Fibroblast of mammary gland (primary cell): ENCODE measurements around the gene TBCB.
"Not testable (repeated sequence)": the region's sequence is repeated elsewhere in the genome, so short reads cannot be mapped to it uniquely, and the experiment has no call there.

Source experiments
- DNase-seq: peaks from one replicate; pipeline ENCODE4 v3.0.0-alpha.2; 2010; ENCODE audit warnings: low read depth
- H3K4me3 ChIP-seq: 2 replicates; pipeline ENCODE4 v1.5.1; 2011; ENCODE audit warnings: low read depth, mild to moderate bottlenecking, low read length, moderate library complexity; ENCODE audit not compliant: control insufficient read depth
- TF ChIP-seq, protein P1 (sequence below): conservative IDR thresholded peaks from 2 replicates; pipeline ENCODE4 v1.5.1; 2011; ENCODE audit warnings: low read depth, low read length, inconsistent platforms; ENCODE audit not compliant: control insufficient read depth, insufficient read depth

The TBCB gene, protein sequence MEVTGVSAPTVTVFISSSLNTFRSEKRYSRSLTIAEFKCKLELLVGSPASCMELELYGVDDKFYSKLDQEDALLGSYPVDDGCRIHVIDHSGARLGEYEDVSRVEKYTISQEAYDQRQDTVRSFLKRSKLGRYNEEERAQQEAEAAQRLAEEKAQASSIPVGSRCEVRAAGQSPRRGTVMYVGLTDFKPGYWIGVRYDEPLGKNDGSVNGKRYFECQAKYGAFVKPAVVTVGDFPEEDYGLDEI

DNA sequence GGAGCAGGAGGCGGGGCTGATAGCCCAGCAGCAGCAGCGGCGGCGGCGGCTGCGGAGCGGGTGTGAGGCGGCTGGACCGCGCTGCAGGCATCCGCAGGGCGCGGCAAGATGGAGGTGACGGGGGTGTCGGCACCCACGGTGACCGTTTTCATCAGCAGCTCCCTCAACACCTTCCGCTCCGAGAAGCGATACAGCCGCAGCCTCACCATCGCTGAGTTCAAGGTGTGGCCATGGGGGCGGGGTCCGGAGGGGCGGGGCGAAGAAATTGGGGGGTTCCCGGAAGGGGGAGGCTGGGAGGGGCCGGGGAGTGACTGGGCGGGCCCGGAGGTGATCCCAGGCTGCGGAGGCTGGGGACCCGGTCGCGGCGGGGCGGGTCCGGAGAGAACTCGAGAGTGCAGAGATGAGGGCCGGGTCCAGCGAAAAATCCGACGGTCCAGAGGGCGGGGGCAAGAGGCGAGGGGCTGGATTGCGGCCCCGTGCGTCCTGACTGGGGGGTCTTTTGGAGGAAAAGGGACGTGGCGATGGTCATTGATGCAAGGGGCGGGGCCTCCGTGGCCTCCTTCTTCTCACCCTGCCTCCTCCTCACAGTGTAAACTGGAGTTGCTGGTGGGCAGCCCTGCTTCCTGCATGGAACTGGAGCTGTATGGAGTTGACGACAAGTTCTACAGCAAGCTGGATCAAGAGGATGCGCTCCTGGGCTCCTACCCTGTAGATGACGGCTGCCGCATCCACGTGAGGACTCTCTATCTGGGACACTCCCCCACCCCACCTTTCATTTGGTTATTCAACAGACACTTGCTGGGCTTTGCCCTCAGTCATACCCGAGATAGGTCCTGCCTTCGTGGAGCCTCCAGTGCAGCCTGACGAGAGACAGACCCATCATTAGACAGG is at the start of gene TBCB:
TBCB (plus strand) TSS at position 16 of the 891 bp plus-strand sequence; CDS start at position 109, 93 bp downstream.
- peak; percentile 31 for DNase-seq
- TF ChIP-seq, protein P1, sequence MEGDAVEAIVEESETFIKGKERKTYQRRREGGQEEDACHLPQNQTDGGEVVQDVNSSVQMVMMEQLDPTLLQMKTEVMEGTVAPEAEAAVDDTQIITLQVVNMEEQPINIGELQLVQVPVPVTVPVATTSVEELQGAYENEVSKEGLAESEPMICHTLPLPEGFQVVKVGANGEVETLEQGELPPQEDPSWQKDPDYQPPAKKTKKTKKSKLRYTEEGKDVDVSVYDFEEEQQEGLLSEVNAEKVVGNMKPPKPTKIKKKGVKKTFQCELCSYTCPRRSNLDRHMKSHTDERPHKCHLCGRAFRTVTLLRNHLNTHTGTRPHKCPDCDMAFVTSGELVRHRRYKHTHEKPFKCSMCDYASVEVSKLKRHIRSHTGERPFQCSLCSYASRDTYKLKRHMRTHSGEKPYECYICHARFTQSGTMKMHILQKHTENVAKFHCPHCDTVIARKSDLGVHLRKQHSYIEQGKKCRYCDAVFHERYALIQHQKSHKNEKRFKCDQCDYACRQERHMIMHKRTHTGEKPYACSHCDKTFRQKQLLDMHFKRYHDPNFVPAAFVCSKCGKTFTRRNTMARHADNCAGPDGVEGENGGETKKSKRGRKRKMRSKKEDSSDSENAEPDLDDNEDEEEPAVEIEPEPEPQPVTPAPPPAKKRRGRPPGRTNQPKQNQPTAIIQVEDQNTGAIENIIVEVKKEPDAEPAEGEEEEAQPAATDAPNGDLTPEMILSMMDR: no peak
- H3K4me3 ChIP-seq: peak within 1 kb of the TSS; percentile 92

DNA sequence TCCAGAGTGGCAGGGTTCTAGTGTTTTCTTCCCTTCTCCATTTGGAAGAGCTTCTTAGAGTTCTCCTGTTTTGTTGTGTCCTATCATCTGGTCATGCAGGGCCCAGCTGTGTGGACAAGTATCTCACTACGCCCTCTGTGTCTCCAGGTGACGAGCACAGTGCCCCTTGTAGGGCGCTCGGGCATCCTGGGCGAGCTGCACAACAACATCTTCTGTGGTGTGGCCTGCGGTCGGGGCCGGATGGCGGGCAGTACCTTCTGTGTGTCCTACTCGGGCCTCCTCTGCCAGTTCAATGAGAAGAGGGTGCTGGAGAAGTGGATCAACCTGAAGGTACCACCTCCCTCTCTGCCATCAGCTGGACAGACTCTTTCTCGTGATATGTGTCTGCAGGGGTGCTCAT is 47.6 kb upstream of the TBCB start:
- TF ChIP-seq, protein P1: no peak
- DNase-seq: no peak

DNA sequence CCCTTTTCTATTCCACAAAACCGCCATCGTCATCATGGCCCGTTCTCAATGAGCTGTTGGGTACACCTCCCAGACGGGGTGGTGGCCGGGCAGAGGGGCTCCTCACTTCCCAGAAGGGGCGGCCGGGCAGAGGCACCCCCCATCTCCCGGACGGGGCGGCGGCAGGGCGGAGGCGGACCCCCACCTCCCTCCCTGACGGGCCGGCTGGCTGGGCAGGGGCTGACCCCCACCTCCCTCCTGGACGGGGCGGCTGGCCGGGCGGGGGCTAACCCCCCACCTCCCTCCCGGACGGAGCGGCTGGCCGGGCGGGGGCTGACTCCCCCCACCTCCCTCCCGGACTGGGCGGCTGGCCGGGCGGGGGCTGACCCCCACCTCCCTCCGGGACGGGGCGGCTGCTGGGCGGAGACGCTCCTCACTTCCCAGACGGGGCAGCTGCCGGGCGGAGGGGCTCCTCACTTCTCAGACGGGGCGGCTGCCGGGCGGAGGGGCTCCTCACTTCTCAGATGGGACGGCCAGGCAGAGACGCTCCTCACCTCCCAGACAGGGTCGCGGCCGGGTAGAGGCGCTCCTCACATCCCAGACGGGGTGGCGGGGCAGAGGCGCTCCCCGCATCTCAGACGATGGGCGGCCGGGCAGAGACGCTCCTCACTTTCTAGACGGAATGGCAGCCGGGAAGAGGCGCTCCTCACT is 46.3 kb upstream of the TBCB start:
- not testable (repeated sequence) for DNase-seq, H3K4me3 ChIP-seq

More for the DNA sequence above, 47.6 kb upstream of the TBCB start:
- no peak overlapping the region for H3K4me3 ChIP-seq

DNA sequence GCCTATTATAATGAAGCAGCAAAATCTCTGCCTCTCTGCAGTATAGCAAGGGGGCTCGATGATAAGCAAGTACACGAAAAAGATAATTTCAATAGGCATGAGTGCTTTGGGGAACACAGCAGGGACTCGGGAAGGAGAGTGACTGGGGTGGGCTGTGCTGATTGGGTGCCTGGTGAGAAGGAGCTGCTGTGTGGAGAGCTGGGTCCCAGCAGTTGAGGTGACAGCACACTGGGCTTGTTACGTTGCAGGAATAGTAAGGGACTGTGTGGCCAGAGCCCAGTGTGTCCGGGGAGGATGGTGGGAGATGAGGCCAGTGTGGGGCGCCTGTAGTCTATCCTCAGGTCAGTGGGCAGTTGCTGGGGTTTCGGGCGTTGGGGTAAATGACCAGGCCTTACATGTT is 43.2 kb upstream of the TBCB start:
- H3K4me3 ChIP-seq: no peak overlapping the region
- DNase-seq: no peak
- TF ChIP-seq, protein P1: no peak

DNA sequence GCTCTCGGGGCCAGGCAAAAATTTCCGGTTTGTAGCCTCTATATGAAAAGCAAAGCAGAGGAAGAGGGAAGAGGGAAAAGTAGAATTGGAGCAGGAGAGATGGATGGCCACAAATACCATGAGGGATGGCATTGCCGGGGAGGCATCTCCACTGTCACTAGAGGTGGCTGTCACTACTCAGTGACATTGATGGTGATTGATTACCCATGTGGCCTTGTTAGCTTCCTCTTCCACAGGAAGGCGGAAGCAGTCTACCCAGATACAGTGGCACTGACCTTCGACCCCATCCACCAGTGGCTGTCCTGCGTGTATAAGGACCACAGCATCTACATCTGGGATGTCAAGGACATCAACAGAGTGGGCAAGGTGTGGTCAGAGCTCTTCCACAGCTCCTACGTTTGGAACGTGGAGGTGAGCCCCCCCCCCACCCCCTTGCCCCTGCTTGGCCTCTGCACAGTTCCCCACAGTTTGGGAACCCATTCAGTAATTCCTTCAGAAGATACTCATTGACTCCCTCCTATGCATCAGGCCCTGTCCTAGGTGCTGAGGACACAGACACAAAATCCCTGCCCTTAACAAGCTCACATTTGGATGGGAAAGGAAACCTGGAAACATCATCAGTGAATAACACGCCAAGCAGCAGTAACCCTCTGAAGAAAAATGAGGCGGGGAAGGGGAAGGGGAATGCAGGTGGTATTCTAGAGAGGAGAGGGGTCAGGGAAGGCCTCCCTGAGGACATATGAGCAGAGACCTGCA is 42.0 kb upstream of the TBCB start:
- TF ChIP-seq, protein P1: no peak
- DNase-seq: no peak
- H3K4me3 ChIP-seq: no peak overlapping the region

DNA sequence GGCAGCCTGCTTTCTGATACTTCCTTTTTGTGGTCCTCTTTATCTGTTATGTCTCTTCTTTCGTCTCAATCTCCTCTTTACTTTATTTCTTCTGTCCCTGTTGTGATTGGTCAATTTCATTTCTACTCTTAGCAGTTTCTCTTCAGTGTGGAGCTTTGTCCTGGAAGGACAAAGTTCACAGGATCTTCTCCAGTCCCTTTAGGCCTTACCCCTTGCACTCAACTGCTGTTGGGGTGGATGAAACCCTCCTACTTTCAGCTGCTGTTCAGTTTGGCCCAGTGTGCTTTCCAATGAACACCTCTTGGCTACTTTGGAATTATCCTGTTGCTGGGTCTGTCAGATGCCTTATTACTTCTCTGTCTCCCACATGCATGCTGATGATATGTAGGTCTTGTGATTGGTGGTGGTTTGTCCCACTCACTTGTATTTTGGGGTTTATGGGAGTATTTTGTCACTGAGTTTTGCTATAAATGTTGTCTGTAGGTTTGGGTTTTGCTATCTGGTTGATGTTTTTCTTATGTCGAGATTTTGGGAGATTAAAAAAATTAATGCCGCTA is 35.8 kb upstream of the TBCB start:
- DNase-seq: no peak
- H3K4me3 ChIP-seq: no peak overlapping the region
- TF ChIP-seq, protein P1: no peak
